ENCODE measurements around the gene ACTG2. TPM values are rescaled to one million over a fixed set of nuclear protein-coding genes. Genes with fewer than 3 reads are reported as not detected.
"Not testable (repeated sequence)": the region's sequence is repeated elsewhere in the genome, so short reads cannot be mapped to it uniquely, and the experiment has no call there.

Gene ACTG2
- total and polyA plus RNA-seq, 8 donors: 29.8 to 156 (median 58.3) TPM

DNA sequence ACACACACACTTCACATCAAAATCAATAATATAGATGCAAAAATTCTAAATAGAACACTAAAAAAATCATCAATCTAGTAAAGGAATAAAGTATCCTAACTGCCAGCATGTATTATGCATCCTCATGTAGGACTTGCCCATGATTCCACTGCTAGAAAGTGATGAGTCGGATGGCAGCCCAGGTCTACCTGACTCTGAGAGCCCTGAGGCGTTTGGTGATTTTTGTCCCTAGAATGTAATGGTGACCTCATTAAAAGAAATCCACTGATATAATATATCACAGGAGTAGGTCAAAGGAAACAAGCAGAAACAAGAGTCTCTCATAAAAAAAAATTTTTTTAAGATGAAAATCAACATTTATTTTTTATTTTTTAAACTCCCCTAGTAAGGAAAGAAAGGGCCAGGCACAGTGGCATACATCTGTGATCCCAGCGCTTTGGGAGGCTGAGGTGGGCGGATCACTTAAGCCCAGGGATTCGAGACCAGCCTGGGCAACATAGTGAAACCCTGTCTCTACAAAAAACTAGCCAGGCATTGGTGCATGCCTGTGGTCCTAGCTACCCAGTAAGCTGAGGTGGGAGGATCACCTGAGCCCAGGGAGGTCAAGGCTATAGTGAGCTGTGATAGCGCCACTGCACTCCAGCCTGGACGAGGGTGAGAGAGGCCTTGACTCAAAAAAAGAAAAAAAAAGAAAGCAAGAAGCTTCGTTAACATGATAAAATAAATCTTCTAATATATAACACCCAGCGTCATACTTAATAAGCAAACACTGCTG is 24.4 kb upstream of the ACTG2 start:
- TF ChIP-seq CTCF (IDR thresholded peaks at IDR 0.05): no peak
- H3K4me1 ChIP-seq: no peaks in the 10 kb centered on the region
- no peak for ATAC-seq
- H3K4me3 ChIP-seq: no peak overlapping the region
- peaks cover 0 to 38% of the 10 kb centered on the region in 2 donors for H3K36me3 ChIP-seq
- intact Hi-C loops (cut with DNase I): no loop called here
- no peak for DNase-seq
- H3K9me3 ChIP-seq: no peaks in the 10 kb centered on the region
- H3K27me3 ChIP-seq: no peaks in the 10 kb centered on the region
- no peak overlapping the region for H3K27ac ChIP-seq

- H3K27ac ChIP-seq: no peak overlapping the region
These were observed 22.7 kb upstream of the ACTG2 start for GRCh38 chr2:73870084-73870483.

DNA sequence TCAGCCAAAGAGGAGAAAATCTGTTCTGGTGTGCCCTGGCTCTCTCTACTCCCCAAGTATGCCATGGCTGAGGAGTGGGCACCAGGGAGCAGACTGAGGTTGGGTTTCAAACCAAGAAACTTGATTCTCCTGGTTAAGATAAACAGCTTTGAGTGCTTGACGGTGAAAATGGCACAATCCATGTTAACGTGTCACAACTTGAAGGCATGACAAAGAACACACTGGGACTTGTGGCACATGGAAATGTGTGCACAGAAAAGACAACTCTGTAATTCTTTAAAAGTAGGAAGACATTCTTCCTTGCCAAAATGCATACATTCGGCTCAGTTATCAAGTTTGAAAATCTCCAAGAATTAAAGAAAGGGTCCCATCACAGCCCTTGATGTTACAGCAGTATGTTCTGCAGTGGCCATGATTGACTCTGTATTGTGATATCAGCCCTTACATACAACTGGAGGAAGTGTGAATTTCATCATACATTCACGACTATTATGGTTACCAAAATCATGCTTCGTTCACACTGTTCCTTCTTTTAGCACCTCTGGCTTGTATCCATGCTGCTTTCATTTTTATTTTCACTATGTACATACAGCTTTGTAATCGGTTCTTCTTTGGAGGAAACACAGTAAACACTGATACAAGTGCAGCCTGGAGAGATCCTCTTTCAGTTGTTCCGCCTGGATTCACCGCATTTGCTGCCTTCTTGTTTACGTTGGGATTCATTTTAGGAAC is 15.6 kb upstream of the ACTG2 start:
- TF ChIP-seq CTCF (IDR thresholded peaks at IDR 0.05): no peak
- Histone ChIP-seq H3K27ac (peak overlapping the region in 1 of 2 donors; percentile 1), H3K9me3 (no peaks in the 10 kb centered on the region), H3K27me3 (no peaks in the 10 kb centered on the region), H3K4me1 (peaks cover 0 to 4% of the 10 kb centered on the region in 2 donors), H3K4me3 (no peak overlapping the region), H3K36me3 (no peaks in the 10 kb centered on the region)
- ATAC-seq (peak; percentile 63), DNase-seq (no peak)
- intact Hi-C loops (cut with DNase I): no loop called here

More at GRCh38 chr2:73870084-73870483, 22.7 kb upstream of the ACTG2 start:
- TF ChIP-seq CTCF (IDR thresholded peaks at IDR 0.05): no peak
- ATAC-seq (no peak), DNase-seq (peak in 2 of 4 donors; percentile 54 to 87)
- Histone ChIP-seq H3K27me3 (no peaks in the 10 kb centered on the region), H3K4me1 (no peaks in the 10 kb centered on the region), H3K4me3 (no peak overlapping the region), H3K36me3 (peaks cover 0 to 21% of the 10 kb centered on the region in 2 donors), H3K9me3 (no peaks in the 10 kb centered on the region)
- intact Hi-C loops (cut with DNase I): no loop called here

GRCh38 chr2:73877984-73878383 is 14.8 kb upstream of the ACTG2 start:
- H3K27me3 ChIP-seq; DNase-seq; H3K36me3 ChIP-seq; H3K27ac ChIP-seq; H3K9me3 ChIP-seq; H3K4me3 ChIP-seq; H3K4me1 ChIP-seq; intact Hi-C loops (cut with DNase I); ATAC-seq: not testable (repeated sequence)

DNA sequence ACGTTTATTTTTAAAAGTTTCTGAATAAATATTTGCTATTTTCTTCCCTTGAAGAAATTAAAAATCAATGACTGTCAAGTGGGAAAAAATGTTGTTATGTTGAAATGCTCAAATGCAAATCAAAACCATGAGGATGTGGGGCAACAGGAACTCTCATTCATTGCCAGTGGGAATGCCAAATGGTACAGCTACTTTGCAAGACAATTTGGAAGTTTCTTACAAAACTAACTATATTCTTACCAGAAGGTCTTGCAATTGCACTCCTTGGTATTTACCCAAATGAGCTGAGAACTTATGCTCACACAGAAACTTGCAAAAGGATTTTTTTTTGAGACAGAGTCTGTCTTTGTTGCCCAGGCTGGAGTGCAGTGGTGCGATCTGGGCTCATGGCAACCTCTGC is 7.4 kb upstream of the ACTG2 start:
- DNase-seq: no peak
- H3K36me3 ChIP-seq: no peaks in the 10 kb centered on the region
- intact Hi-C loops (cut with DNase I): no loop called here
- no peak overlapping the region for H3K27ac ChIP-seq
- no peak for ATAC-seq
- TF ChIP-seq CTCF (IDR thresholded peaks at IDR 0.05): no peak
- H3K4me1 ChIP-seq: no peaks in the 10 kb centered on the region
- no peak overlapping the region for H3K4me3 ChIP-seq
- no peaks in the 10 kb centered on the region for H3K9me3 ChIP-seq
- H3K27me3 ChIP-seq: peaks cover 0 to 10% of the 10 kb centered on the region in 2 donors

All from left lung (tissue), 10 donors.